GM21423 (cell line): ENCODE results near the gene TRIM10.
"Not testable (repeated sequence)": the region's sequence is repeated elsewhere in the genome, so short reads cannot be mapped to it uniquely, and the experiment has no call there.

Experiments
- ATAC-seq: cut with Tn5 transposase; IDR thresholded peaks from one replicate; pipeline ENCODE4 v1.9.1; 2021; ENCODE audit warnings: mild to moderate bottlenecking, moderate library complexity; ENCODE audit not compliant: unreplicated experiment

TRIM10 gene

DNA sequence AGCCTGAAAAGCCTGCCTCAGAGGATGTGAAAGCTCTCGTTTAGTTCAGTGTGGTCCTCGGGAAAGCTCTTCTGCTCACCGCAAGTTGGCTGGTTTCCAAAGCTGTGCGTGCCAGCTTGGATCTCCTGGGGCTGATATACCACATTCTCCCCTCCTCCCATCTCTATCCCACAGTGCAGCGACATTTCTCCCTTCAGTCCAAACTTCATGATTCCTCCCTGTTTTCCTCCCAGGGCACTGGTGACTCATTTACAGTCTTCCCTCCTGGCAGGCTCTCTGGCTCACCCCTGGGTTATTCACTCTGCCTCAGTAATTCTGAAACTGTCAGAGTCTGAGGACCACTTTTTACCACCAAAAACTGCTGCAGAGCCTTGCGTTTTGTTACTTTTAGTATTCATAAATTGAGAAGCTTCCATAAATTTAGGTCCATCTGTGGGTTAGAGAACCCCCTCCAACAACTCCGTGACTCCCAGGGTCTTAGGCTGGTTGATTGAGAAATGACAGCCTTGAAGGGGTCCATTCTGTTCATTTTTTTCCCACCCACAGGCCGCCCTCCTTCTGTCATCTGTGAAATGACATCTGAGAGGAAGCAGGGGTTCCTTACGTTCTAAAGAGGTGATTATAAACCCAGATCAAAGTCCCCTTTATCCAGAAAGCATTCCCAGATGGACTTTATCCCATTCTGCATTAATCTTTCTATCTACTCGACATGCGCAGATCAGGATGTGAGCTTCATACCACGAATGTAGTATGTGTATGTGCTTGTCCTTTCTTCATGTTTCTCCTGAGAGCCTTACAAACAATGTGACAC, 6.1 kb downstream of the TRIM10 start:
- no peak for ATAC-seq

DNA sequence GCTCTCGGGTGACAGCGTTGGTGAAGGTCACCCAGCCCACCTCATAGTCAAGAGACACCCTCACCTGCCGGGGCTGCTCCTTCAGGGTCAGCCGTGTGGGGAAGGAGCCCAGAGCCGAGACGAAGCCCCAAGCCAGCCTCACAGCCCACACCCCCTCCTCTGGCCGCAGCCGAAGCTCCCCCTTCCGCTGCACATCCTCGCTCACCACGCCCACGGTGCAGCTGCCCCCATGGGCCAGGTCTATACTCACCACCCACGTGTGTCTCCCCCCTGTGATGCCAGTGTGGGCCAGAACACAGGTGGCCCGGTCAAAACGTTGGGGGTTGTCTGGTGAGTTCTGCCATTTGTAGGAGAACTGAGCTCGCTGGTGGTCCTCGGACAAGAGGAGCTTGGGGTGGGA, 7.0 kb downstream of the TRIM10 start:
- ATAC-seq: no peak

DNA sequence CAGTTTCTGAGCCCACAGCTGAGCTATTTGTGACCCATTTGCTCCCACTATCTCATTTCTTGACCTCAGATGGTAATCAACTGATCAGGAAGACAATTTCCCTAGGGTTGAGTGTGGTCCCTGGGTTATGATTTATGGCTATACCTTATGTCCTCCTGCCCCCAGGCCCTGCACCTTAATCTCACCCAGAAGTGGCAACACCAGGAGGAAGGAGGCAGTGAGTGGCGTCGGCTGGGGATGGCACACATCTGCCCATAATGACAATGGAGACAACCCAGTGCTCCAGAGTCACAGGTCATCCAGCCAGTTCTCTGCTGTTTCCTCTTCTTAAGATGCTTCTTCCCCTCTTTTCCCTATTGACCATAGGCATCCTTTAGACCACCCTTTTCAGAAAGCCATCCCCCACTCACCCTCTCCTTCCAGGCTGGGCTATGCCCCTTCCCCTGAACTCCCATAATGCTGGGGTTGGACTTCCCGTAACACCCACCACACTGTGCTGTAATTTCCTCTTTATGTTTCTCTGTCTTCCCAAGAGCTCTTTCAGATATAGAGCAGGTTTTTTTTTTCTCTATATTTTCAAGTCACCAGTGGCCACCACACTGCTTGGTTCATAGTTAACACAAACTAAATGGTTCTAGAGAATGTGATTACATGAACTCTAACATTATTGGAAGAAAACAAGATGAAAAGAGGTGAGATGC, 8.0 kb downstream of the TRIM10 start:
- ATAC-seq: no peak

DNA sequence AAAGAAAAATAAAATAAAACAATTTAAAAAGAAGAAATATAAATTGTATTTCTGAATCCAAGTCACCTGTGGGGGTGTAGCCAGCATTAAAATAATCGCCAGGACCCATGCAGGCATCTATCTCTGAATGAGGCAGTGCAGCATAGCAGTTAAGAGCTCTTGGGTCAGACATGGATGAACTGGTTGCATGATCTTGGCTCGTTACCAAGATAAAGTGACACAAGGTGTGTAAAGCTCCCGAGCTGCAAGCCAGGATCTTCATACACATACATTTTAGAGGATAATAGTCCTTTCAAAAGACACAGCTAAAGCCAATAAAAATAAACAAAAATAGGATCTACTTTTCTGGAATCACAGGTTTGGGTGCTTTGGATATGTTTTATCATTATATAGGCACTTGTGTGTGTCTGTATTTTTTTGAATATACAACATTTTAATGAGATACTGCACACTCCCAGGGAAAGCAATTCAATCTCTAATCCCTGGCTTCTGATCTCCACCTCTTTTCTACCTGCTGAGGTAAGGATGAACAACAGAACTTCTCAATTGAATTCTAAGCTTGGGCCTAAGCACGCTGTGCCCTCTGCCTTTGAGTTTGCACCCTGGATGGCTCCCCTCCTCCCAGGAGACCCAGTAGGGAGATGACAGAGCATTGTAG, 8.9 kb downstream of the TRIM10 start:
- no peak for ATAC-seq

DNA sequence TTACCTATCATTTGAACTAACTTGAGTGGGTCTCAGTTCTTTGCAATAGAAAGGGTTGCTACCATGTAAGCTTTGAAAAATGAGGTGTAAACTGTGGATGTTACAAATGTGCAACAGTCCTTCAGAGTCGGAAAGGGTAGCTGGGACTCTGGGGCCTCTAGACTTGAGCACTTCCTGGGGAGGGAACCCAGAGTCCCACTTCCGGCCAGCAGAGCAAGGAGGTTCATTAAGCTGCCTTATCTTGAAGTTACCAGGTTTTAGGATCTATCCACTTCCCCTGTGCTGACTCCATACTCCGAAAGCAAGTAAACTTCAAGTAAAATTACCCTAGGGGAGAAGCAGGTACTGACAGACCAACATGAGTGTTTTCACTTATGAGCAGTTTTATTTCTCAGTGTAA, 9.4 kb downstream of the TRIM10 start:
- ATAC-seq: no peak

DNA sequence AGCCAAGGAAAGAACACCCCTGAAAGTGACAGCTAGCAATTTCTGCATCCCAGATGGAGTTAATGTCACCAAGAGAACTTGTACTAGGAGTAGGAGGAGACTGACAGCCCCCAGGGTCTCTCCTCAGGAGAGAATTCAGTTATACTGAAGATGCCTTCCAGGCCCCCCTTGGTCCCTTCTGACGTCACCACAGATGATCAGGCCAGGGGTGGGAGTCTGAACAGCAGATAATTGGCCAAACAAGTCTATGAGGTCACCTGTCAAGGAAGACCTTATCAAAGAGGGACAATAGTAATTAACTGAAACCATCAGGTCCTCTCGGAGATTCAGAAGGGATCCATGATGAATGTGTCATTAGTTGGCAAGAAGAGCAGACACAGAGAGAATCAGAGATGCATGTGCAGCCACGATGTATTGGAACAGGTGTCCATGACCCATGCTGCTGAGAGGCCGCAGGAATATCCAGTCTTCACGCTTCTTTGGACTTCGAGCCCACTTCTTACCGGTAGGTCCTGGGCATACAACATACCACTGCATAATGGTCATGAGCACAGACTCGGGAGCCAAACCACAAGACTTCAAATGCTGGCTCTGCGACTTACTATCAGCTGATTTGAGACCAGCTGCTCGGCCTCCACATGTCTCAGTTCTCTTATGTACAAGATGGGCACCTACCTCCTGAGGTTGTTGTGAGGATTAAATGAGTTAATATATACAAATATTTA, 10.2 kb downstream of the TRIM10 start:
- ATAC-seq: no peak

DNA sequence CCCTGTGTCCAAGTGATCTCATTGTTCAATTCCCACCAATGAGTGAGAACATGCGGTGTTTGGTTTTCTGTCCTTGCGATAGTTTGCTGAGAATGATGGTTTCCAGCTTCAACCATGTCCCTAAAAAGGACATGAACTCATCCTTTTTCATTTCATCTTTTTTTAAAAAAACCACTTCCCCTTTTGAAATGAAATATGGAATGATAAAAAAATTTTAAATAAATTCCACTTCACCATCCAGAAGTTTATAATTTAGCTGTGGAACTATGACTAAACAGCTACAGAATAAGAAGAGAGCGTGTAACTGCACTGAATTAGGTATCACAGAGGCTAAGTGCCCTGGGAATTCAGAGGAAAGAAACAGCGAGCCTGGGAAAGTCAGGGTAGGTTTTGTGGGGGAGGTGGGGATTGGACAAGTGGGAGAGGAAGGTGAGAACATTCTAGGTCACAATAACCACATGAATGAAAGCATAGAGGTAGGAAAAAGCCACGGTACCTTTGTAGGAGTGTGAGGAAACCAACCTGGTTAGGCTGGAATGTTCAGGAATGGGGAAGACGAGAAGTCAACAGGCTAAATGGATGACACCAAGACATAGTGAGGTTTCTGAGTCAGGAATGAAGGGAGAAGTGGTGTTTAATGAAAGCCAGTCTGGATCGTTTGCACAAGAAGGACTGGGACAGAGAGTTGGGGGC, 11.0 kb downstream of the TRIM10 start:
- ATAC-seq: no peak

DNA sequence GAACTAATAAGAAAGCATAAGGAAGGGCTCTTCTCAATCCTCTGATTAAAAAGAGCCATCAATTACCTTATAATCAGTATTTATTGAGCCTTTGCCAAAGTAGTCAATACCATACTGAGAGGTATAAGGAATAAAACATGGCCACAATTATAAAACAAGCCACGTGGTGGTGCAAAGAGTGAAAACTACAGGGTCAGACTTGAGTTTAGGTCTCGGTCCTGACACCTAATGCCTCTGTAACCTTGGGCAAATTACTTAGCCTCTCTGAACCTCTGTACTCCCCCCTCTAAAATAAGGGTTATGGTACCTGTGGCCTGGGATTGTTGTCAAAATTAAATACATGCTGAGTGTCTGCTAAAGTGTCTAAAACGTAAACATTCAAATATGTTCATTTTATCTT, 11.8 kb downstream of the TRIM10 start:
- no peak for ATAC-seq

DNA sequence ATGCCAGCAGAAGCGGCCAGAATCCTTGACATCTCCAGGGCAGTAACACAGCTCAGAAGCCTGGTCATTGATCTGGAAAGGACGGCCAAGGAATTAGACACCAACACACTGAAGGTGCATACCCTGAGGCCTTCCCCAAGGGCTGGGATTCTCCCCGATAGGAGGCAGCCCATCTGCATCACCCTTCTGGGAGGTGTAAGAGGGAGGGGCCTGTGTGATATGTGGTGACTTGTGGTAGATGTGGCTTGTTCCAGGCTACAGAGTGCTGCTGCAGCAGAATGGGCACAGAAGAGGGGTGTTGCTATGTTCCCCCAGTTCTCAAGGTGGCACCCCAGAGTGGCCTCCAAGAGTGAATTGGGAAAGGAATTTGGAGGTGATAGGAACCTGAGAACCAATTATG, 13.9 kb downstream of the TRIM10 start:
- ATAC-seq: no peak

DNA sequence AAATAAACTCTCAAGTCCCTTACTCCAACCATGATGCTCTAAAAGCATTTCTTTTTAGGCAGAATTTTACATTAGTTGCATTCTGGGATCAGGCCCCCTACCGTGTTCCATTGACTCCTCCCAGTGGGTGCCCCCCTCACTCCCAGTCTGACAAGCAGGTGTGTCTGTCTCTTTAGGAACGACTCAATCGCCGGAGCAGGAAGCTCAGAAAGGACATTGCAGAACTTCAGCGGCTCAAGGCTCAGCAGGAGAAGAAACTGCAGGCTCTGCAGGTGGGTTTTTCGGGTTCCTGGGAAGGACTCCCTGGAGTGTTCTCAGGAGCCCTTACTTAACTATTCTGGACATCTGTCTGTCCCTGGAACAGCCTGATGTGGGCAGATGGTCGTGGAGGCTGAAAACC, 15.2 kb downstream of the TRIM10 start:
- no peak for ATAC-seq

DNA sequence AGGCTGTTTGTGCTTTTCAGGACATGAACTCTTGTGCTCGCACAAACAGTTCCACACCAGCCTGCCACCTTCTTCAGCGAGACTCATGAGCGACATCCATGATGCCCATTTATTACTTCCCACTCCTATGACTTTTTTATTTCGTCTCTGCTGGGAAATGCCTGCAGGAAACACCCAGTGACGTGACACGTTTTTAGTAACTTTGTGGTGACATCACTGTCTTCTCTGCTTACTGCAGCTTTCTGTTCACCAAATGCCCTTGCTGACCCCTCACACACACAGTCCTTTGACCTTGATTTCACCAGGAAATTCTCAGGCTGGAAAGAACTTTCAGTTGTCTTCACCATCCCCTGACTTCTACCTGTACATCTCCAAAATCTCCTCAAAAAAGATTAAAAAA, 16.2 kb downstream of the TRIM10 start:
- ATAC-seq: no peak

DNA sequence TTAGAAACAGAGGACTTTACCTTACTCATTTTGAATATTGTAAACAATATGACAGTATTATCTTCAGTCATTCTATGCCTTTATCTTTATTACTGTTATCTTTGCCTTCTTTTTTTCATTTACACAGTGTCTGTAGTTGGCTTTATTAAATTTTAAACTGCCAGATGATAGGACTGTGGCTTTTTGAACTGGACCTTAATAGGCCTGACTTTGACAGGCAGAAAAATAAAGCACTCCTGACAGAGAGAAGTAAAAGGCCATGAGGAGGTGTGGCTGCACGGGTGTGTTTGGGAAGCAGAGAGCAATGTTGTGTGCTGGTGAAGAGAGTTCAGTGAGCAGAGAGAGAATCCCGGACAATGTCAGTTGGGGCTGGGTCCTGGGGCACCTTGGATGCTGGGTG, 17.2 kb downstream of the TRIM10 start:
- ATAC-seq: no peak

DNA sequence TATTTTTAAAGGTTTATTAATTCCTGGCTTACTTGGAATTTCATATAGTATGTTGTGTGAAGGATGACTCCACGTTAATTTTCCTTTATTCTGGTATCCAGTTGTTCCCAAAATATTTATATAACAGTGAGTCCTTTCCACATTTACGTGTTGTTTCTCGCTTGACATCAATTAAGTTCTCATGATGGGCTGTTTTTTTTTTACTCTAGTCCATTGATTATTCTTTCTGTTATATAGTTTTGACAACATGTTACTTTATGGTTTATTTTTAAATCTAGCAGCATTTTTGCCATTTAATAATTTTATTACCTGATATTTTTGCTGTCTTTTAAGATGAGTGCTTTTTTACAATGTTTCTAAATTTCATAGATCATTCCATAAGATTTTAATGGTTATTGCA, 18.3 kb downstream of the TRIM10 start:
- ATAC-seq: no peak

DNA sequence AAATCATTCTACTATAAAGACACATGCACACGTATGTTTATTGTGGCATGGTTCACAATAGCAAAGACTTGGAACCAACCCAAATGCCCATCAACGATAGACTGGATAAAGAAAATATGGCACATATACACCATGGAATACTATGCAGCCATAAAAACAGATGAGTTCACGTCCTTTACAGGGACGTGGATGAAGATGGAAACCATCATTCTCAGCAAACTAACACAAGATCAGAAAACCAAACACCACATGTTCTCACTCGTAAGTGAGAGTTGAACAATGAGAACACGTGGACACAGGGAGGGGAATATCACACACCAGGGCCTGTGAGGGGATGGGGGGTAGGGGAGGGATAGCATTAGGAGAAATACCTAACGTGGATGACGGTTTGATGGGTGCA, 20.8 kb downstream of the TRIM10 start:
- not testable (repeated sequence) for ATAC-seq

DNA sequence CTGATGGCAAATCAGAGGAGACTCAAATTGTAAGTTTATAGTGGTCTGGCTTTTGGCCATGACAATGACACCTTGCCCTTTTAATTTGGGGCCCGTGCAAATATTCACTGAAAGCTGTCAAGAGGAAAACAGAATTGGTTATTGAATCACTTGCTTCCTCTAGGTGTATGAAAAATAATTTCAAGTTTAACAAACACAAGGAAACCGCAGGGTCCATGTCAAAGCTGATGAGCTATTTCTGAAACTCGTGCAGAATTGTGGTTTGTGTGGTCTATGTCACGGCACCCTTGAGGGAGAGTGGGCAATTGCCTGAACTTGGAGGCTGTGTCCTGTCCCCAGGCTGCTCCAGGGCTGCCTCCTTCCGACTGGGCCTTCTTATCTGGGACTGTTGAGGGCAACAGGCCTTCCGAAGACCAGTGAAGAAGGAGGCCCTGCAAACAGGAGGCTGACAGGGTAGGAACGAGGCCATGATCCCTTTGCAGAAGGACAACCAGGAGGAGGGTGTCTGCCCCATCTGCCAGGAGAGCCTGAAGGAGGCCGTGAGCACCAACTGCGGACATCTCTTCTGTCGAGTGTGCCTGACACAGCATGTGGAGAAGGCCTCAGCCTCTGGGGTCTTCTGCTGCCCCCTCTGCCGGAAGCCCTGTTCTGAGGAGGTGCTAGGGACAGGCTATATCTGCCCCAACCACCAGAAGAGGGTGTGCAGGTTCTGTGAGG, 24.3 kb downstream of the TRIM10 start:
- ATAC-seq: no peak

DNA sequence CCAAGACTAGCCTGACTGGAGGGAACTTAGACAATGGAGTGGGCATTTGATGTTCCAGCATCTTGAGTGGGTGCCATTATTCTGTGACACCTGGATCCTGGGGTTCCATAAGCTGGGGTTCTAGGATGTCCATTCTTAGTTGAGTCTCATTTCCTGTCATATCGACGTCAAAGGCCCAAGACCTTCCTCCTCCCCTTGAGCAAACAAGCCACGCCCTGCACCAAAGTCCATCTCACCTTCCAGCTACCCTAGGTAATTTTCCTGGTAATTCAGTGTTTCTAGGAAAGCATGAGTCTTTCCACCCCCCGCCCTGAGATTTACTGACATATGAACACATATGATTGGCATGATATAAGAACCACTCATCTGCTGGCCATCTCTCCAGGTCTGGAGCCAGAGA, 25.3 kb downstream of the TRIM10 start, which contains the start of gene TRIM40:
TSS of gene TRIM40 (plus strand) at position 384 of the 400 bp plus-strand sequence. CDS start 897 bp downstream, outside the sequence.
- no peak for ATAC-seq

DNA sequence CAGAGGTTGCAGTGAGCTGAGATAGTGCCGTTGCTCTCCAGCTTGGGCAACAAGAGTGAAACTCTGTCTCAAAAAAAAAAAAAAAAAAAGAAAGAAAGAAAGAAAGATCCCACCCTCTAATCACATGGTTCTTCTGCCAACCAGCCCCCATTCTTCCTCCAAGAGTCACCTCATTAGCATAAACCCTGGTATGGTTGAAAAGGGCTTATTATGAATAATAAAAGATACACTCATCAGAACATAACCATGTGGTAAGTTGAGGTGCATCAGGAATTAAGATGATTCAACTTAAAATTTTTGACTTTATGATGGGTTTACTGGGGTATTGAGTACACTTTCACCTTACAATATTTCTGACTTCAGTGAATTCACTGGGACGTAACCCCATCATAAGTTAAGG, 25.9 kb downstream of the TRIM10 start:
- no peak for ATAC-seq

DNA sequence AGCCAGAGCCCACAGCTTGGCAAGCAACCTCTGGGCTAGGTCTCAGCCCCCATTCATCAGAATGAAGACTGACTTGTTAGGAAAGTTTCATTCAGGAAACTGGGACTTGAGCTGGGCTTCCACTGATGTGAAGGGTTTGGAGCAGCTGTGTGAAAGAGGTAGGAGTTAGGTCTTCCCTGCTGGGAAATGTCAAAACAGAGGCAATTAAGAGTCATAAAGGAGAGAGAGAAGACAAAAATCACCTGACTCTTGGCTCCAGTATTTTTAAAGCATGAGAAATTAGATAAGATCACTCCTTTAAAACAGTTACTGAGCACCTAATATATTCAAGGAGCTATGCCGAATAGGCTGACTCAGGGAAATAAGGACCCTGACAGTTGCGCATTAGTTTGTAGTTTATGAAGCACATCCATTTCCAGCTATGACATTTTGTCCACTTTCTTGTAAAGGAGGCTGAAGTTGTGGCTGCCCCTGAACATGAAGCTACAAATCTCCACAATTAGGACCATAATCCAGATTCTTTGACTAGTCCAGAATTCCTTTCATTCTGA, 29.0 kb downstream of the TRIM10 start:
- ATAC-seq: no peak
